ENCODE results near the gene TULP4. TPM values are rescaled to one million over a fixed set of nuclear protein-coding genes. Genes with fewer than 3 reads are reported as not detected.

TULP4 gene
- polyA plus RNA-seq, 1 donor (not counting 4 experiments of a cell fraction or from before 2014, with no cell fraction given) = 13.1 TPM

DNA sequence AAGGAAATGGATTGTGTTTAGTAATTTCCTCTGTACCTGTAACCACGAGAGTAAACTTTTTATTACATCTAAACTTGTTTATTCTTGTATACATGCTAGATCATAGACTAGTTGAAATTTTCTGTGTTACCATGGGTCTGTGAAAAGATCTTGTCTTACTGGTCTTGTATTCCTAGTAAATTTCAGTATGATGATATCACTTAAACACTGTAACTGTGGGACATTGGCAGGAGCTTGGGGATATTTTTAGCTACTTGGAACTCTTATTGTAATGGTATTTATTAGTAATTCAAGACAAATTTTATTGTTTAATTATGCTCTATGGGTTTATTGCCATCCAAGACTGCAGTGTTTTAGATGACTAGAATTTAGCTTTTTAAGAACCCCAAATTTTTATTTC lies 25.9 kb upstream of the TULP4 start:
- no peak for TF ChIP-seq EZH2 (IDR thresholded peaks at IDR 0.05; ENCODE audit: low read length)
- TF ChIP-seq, protein P1, sequence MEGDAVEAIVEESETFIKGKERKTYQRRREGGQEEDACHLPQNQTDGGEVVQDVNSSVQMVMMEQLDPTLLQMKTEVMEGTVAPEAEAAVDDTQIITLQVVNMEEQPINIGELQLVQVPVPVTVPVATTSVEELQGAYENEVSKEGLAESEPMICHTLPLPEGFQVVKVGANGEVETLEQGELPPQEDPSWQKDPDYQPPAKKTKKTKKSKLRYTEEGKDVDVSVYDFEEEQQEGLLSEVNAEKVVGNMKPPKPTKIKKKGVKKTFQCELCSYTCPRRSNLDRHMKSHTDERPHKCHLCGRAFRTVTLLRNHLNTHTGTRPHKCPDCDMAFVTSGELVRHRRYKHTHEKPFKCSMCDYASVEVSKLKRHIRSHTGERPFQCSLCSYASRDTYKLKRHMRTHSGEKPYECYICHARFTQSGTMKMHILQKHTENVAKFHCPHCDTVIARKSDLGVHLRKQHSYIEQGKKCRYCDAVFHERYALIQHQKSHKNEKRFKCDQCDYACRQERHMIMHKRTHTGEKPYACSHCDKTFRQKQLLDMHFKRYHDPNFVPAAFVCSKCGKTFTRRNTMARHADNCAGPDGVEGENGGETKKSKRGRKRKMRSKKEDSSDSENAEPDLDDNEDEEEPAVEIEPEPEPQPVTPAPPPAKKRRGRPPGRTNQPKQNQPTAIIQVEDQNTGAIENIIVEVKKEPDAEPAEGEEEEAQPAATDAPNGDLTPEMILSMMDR (optimal IDR thresholded peaks at IDR 0.05 in 1 of 3, IDR thresholded peaks at IDR 0.05 in 1 of 3, conservative IDR thresholded peaks at IDR 0.05 in 1 of 3; ENCODE audit: extremely low read depth in 1 of 3, insufficient read depth in 2 of 3, low read length in 3 of 3) = no peak
- H3K9me3 ChIP-seq (ENCODE audit: control insufficient read depth, low read depth, low read length) = no peaks in the 10 kb centered on the region
- H3K4me2 ChIP-seq (ENCODE audit: control insufficient read depth, extremely low read depth, insufficient read depth, low read depth, low read length) = no peak overlapping the region
- no peak overlapping the region for H3K9ac ChIP-seq (ENCODE audit: control insufficient read depth, extremely low read depth, insufficient read depth, low read length)
- no peaks in the 10 kb centered on the region for H3K27me3 ChIP-seq (ENCODE audit: control insufficient read depth, extremely low read depth, insufficient read depth, low read length)
- no peak for DNase-seq (ENCODE audit: low read depth, low spot score)
- H2AFZ ChIP-seq (ENCODE audit: control insufficient read depth, low read length) = no peak overlapping the region
- H3K27ac ChIP-seq (ENCODE audit: control insufficient read depth, insufficient read depth, low read length) = no peak overlapping the region
- peaks cover 0 to 6% of the 10 kb centered on the region in 2 experiments for H3K36me3 ChIP-seq (ENCODE audit: control insufficient read depth in 2 of 2, extremely low read depth in 1 of 2, insufficient read depth in 2 of 2, low read length in 2 of 2)
- H3K9me1 ChIP-seq (ENCODE audit: control insufficient read depth, extremely low read depth, insufficient read depth, low read length) = no peaks in the 10 kb centered on the region
- dilution Hi-C loops (cut with MboI; ENCODE audit: extremely low pct_ligation_motif_present, low sequenced_read_pairs) = no loop called here
- no peak for FAIRE-seq
- H4K20me1 ChIP-seq (ENCODE audit: control insufficient read depth, extremely low read depth, insufficient read depth, low read length) = no peaks in the 10 kb centered on the region
- H3K4me3 ChIP-seq (ENCODE audit: control insufficient read depth in 2 of 3, extremely low read depth in 1 of 3, insufficient read depth in 2 of 3, low read depth in 1 of 3, low read length in 3 of 3) = no peak overlapping the region
- H3K79me2 ChIP-seq (ENCODE audit: control insufficient read depth, insufficient read depth, low read length) = peaks cover 10% of the 10 kb centered on the region
- peaks cover 28% of the 10 kb centered on the region for H3K4me1 ChIP-seq (ENCODE audit: control insufficient read depth, extremely low read depth, insufficient read depth, low read length)

DNA sequence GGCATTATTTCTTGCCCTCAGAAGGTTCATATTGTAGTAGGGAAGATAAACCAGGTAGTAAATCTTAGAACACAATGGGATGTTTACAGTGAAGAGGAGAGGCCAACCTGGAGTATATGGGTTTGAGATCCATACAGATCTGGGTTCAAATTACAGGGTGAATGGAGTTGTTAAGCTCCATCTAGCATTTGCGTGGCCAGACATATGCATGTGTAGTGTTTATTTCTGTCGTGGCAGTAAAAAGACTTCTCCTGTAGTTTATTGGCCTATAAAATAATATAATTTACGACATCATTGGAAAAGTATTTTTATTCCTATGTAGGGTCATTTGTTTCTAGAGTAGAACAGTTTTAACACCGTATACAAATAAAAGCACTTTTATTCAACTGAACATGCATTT lies 25.2 kb upstream of the TULP4 start:
- Histone ChIP-seq H3K27ac (ENCODE audit: control insufficient read depth, insufficient read depth, low read length) (no peak overlapping the region), H3K9me1 (ENCODE audit: control insufficient read depth, extremely low read depth, insufficient read depth, low read length) (no peaks in the 10 kb centered on the region), H4K20me1 (ENCODE audit: control insufficient read depth, extremely low read depth, insufficient read depth, low read length) (no peaks in the 10 kb centered on the region), H3K4me2 (ENCODE audit: control insufficient read depth, extremely low read depth, insufficient read depth, low read depth, low read length) (no peak overlapping the region), H3K4me3 (ENCODE audit: control insufficient read depth in 2 of 3, extremely low read depth in 1 of 3, insufficient read depth in 2 of 3, low read depth in 1 of 3, low read length in 3 of 3) (no peak overlapping the region), H2AFZ (ENCODE audit: control insufficient read depth, low read length) (no peak overlapping the region), H3K4me1 (ENCODE audit: control insufficient read depth, extremely low read depth, insufficient read depth, low read length) (peaks cover 28% of the 10 kb centered on the region), H3K9me3 (ENCODE audit: control insufficient read depth, low read depth, low read length) (no peaks in the 10 kb centered on the region), H3K9ac (ENCODE audit: control insufficient read depth, extremely low read depth, insufficient read depth, low read length) (no peak overlapping the region), H3K36me3 (ENCODE audit: control insufficient read depth in 2 of 2, extremely low read depth in 1 of 2, insufficient read depth in 2 of 2, low read length in 2 of 2) (peaks cover 0 to 8% of the 10 kb centered on the region in 2 experiments), H3K79me2 (ENCODE audit: control insufficient read depth, insufficient read depth, low read length) (peaks cover 9% of the 10 kb centered on the region), H3K27me3 (ENCODE audit: control insufficient read depth, extremely low read depth, insufficient read depth, low read length) (no peaks in the 10 kb centered on the region)
- TF ChIP-seq, protein P1 (optimal IDR thresholded peaks at IDR 0.05 in 1 of 3, IDR thresholded peaks at IDR 0.05 in 1 of 3, conservative IDR thresholded peaks at IDR 0.05 in 1 of 3; ENCODE audit: extremely low read depth in 1 of 3, insufficient read depth in 2 of 3, low read length in 3 of 3) = no peak
- TF ChIP-seq EZH2 (IDR thresholded peaks at IDR 0.05; ENCODE audit: low read length) = no peak
- dilution Hi-C loops (cut with MboI; ENCODE audit: extremely low pct_ligation_motif_present, low sequenced_read_pairs) = no loop called here
- no peak for FAIRE-seq
- no peak for DNase-seq (ENCODE audit: low read depth, low spot score)

Data from keratinocyte (primary cell).